ENCODE data around the gene OSBPL5.

The OSBPL5 gene

DNA sequence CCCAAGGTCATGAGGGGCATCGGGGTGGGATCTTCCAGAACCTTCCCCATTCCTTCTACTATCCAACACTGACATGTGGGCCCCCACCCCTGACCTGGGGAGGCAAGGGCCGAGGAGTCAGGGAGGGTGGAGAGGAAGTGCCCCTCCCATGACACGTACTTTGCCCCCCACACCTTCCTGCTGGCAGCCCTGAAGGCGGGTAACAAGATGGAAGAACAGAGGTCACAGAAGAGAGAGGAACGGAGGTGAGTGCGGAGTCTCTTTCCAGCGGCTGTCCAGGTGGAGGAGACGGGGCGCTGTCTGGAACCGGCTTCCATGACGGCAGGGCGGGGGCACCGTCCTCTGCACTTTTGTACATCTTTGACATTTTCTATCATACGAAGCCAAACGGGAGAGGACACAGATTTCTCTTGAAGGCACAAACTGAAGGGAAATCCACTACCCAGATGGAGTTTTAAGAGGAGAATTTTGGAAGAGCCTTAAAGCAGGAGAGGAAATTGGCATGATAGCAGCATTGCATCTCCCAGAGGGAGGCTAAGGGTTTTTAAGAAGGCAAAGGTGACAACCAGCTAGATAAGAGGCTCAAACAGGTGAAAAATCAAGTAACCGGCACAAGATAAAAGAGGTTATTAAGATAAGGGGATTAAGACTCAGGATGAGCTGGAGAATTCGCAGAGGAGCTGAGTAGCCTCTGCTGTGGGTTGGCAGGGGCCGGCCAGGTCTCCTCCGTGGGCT lies 16.7 kb downstream of the OSBPL5 start:
- no peak for DNase-seq (ENCODE audit: low read depth)

DNA sequence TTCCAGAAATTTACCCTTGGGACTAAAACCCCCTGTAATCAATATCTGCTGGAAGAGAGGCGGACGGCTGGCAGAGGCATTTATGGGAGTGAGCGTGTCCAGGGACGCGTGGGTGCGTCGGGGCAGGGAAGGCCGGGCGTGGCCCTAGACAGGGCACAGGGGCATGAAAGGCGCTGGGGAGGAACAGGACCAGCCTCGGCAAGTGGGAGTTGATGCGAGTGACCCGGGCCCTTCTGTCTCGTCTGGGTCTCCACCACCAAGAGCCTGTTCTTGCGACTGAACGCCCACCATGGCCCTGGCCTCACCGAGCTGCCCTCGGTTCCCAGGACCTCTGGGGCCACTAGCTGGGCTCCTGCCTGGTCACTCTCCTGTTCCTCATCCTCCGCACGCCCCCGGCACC lies 17.5 kb downstream of the OSBPL5 start:
- DNase-seq (ENCODE audit: low read depth) = no peak

DNA sequence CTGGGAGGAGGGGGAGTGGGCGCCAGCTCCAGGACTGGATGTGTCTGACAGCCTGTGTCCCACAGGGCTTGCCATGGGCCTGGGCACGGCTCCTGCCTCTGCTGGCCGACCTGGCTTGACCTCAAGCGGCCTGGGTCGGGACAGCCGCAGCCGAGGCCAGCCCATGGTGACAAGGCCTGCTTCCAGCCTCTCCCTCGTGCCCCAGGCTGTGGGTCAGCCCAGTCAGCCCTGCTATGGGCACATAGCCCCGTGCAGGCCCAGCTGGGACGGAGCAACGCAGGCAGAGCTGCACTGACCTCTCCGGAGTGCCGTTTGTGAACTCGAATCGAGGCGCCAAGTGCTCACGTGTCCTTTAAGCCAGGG lies 17.9 kb downstream of the OSBPL5 start:
- no peak for DNase-seq (ENCODE audit: low read depth)

DNA sequence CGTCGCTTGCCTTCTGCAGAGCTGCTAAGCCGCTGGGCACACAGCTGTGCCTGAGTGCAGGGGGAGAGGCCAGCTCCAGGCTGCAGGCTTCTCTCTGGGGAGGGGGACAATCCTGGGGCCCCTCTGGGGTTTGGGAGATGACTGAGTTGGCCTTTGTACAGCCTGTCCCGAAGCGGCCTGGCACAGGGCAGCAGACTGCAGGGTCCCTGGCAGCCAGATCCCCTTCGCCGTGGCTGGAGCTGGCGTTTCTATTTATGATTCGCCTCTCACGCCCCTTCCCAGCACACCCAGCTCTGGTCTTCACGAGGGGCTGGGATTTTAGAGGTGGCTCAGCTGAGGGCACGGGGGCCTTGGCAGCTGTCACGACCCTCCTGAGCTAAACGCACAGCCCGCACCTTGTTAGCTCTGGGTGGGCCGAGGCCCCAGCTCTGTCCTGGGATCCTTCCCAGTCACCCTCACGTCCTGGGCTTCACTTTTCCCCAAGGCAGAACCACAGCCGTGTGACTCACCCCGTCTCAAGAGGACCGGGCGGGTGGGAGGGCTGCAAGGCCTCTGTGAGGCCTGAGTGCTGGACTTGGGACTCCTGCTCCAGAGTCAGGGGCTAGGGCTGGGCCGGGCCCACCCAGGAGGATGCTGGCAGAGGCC lies 18.4 kb downstream of the OSBPL5 start:
- no peak for DNase-seq (ENCODE audit: low read depth)

DNA sequence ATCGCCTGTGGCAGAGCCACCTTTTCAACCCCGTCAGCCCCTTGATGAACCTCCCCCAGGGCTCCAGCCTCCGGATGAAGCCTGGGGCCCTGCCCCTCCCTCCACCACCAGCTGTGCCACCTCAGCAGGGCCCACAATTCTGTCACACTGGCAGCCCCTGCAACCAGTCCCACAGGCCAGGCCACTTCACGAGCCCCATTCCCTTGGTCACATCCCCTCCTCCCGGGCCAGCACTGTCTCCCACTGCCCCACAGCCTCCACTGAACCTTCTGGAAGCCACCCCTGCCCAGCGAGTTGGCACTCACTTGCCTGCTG lies 19.9 kb downstream of the OSBPL5 start:
- DNase-seq (ENCODE audit: low read depth) = no peak

DNA sequence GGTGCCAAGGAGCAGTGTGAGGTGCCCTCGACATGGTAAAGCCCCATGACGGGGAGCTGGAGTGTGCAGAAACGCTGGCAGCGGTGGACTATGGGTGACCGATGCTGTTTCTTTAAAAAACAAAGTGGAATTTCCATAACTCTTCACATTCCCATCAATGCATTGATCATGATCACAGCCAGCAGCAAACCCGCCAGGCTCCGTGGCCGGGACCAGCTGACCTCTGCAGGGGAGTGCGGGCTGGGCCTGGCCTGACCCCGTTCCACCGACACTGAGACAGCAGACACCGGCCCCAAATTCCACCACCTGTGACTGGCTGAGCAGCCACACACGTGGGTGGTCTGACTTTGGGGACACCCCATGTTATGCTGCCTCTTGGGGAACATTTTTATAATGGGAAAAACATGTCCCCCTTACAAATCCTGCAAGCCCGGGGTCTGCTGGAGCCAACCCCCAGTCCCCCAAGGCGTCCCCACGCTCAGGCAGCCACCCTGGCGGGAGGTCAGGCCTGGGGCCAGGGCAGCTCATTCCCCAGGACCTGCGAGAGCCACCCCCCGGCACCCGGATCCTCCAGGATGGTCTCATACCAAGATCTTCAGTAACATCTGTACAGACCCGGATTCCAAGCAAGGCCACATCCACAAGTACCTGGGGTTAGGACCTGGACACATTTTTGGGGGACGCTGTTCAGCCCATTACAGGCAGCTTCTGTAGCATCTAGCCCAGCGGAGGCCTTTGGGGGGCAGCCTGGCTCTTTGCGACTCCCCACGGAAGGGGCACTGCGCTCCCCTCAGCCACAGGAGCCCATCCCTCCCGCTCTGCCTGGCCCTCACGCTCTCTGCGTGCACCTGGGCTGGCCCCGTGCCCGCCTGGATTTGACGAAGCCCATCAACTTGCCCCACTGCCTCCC lies 20.6 kb downstream of the OSBPL5 start:
- DNase-seq (ENCODE audit: low read depth) = no peak

DNA sequence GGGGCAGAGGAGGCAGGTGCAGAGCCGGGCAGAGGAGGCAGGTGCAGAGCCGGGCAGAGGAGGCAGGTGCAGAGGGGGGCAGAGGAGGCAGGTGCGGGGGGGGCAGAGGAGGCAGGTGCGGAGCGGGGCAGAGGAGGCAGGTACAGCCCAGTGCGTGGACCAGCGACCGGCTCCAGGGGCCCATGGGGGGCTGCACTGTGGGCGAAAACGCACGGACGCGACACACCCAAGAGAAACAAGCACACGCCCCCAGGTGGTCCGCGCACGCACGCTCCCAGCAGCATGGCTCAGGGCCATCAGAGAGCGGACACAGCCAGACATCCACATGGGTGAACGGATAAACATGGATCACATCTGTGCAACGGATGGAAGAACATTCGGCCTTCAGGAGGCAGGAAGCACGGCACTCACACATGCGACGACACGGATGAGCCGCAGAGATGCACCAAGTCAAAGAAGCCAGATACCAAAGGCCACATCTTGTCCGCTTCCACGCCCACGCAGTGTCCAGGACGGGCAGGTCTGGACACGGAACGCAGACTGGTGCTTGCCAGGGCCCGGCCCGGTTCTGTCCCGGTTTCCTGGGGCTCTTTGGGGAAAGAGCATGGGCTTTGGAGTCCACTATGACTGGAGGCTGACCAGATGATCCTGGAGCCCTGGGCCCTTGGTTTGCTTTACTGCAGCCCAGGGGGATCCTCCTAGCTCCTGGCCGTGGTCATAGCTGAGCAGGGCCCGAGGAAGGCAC lies 21.8 kb downstream of the OSBPL5 start:
- no peak for DNase-seq (ENCODE audit: low read depth)

DNA sequence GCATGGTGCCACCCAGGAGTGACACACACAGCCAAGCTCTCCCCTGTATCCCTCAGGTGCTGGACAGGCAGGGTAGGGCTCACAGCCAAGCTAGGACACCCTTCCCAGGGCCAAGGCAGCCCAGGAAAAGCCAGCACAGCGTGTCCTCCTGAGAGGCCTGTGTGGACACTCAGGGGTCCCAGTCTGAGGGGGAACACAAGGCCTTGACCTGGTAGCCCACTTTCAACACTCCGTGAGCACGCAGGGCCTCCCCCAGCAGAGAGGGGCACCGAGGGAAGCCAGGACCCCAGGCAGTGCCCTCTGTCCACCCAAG lies 24.9 kb downstream of the OSBPL5 start:
- no peak for DNase-seq (ENCODE audit: low read depth)

DNA sequence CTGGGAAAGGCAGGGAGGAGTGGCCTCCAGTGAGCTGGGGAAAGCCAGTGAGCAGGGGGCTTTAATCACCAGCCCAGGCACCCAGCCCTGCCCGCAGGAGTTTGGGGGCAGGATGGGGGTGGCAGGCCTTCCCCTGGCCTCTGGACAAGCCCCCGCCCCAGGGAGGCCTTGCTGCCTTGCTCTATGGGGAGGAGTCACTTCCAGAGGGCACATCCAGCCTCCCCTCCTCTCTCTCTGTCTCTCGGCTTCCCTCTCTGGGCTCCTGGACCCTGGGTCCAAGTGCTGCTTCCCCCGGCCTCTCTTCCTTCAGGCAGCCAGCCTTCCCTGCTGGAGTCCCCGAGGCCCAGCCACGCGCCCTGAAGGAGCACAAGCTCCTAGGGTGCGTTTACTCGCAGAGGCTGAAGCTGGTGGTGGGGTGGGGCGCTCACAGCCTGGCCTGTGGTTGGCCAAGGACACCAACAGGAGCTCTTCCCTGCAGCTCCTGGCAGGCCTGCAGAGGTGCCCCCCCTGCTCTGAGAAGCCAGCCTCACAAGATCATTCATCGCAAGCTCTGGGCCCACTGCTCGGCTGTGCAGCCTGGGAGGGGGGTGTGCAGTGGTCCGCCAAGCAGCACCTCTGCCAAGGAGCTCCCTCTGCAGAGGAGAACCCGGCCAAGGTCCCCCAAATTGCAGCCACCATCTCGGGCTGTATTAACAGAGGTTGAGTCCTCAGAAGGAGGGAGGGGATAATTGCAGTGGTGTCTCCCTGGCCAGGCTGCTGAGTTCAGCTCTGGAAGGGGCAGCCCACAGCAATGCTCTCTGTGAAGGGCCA lies 25.4 kb downstream of the OSBPL5 start:
- DNase-seq (ENCODE audit: low read depth) = no peak

DNA sequence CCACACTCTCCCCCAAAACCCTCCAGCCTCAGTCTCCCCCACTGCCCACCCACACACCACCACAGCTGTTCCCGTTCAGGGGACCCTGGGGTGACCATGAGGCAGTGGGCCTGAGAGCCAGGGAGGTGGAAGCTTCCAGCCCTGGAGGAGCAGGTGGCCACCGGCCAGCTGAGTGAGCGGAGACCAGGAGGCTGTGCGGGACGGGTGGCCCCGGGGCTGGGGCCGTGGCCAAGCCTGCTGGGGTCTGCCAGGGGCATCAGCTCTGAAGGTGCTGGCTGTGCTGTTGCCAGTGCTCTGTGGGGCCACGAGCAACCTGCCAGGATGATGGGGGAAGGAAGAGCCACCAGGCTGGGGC lies 26.0 kb downstream of the OSBPL5 start:
- DNase-seq (ENCODE audit: low read depth) = no peak

DNA sequence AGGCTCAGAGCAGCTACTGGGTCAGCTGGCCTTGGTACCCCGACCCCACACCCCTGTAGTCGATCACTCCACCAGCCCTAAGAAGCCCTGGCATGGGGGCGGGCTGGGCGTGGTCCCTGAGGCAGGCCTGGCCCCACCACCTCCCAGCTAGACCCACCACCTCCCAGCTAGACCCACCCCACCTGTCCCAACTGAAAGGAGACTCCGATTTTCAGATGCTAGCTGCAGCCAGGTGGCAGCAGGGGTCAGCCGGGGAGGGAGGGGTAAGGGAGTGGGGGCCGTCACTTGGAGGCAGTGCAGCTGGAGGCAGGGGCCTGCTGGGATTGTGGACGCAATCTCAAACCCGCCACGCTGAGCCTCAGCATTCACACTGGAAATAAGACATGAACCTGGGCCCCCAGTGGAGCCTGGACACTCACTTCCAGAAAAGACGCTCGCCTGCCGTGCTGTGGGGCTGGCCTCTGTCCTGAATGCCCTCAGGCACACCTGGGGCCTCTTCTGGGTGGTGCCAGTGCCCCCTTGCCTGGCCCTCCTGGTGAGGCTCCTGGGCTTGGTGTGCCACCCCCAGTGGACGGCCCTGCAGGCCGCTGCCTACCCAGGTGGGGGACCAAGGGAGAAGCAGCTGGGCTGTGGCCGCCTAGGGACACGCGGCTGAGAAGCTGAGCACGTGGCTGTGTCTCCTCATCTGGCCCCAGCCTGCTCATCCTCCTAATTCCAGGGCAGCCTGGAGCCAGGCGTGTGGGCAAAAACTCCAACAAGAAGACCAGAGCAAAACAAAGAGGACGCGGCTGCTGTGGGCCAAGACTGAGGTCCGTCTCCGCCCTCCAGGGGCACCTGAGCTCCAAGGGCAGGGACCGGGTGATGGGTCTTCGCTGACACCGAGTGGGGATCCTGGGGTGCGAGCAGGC lies 26.7 kb downstream of the OSBPL5 start:
- DNase-seq (ENCODE audit: low read depth) = no peak

DNA sequence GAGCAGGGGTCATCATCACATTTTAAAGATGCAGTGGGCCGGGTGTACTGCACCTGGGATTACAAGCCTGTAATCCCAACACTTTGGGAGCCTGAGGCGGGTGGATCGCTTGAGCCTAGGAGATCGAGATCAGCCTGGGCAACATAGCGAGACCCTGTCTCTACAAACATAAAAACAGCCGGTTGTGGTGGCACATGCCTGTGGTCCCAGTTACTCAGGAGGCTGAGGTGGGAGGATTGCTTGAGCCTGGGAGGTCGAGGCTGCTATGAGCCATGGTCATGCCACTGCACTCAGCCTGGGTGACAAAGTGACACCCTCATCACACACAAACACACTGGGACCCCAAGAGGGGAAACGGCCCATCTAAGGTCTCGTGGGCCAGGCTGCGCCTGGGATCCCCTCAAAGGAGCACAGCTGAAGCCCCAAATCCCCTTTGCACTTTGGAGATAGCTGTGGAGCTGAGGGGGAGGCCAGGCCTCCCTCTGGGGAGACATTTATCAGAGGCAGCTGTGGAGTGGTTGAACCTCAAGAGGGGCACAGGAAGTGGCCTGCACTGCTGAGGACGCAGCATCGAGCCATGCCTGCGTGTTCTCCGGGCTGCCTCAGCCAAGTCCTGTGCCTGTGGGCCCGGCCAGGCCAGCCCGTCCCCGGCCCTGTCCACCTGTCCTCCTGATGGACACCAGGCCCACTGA lies 27.5 kb downstream of the OSBPL5 start:
- no peak for DNase-seq (ENCODE audit: low read depth)

DNA sequence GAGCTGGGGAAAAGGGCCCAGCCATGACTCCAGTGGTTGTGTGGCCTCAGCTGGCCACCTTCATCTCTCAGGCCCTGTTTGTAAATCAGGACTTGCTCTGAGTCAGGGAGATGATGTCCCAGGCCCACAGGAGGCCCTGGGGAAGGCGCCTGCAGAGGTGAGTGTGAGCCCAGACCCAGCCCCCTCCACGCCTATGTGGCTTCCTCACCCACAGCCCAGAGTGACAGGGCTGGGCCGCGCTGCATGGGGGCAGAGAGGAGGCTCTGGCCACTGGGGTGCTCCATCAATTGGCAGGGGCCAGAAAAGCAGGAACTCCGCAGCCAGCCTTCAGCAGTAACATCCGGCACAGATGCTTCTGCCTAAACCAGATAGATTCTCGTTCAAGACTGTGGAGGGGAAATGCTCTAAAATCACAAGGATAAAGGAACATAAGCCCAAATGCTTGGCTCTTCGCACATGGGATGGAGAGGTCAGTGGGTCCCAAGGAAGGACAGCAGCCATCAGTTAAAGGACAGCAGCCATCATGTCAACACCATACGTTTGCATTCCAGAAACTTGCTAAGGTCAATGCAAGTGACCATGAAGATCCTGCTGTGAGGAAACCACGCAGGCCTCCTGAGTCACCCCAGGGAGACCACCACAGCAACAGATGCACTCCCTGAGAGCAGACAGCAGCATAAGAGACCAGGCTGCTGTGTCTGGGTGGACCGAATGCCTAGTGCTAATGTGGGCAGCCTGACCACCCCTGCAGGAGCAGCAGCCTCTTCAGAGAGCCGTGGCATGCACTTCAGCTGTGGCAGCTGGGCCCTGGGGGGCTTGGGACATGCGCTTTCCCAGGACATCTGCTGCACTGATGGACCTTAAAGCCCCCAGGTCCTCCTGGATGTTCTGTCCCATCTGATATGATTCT lies 28.3 kb downstream of the OSBPL5 start:
- no peak for DNase-seq (ENCODE audit: low read depth)

DNA sequence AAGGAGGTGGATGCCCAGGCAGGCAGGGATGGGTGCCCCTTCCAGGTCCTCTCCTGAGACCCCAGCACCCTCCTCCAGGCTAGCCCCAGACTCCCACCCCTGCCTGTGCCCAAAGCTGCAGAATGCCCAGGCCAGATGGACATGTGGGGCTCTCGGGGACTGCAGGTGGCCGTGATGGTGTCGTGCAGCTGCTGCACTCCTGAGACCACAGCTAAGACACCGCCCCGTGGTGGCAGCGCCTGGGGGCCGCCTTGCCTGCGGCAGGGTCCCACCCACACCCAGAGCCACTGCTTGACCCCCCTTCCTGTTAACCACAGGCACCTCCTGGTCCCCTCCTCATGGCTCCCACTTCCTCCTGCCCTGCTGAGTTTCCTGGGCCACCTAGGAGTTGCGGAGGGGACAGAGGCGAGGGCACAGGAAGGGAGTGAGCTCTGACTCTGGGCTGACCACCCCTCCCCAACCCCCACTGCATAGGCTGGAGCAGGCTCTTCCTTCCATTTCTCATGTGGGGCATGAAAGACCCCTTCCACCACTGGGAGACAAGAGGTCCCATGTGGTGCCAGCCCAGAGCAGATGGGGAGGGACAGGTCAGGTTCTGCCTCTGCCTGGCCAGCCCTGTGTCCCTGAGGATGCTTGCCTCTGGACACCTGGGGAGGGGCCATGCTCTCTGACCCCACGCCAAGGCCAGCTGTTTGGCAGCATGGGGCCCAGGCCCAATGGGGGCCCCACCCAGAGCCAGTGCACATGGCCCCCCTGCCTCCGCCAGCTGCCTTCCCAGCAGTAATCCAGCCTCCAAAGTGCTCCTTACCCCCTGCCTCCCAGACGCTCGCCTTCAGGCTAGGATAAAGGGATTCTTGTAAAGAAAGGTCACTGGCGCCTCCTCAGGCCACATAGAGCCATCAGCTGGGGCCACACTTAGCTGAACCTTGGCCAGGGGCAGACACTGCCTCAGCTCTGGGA lies 29.3 kb downstream of the OSBPL5 start:
- no peak for DNase-seq (ENCODE audit: low read depth)

DNA sequence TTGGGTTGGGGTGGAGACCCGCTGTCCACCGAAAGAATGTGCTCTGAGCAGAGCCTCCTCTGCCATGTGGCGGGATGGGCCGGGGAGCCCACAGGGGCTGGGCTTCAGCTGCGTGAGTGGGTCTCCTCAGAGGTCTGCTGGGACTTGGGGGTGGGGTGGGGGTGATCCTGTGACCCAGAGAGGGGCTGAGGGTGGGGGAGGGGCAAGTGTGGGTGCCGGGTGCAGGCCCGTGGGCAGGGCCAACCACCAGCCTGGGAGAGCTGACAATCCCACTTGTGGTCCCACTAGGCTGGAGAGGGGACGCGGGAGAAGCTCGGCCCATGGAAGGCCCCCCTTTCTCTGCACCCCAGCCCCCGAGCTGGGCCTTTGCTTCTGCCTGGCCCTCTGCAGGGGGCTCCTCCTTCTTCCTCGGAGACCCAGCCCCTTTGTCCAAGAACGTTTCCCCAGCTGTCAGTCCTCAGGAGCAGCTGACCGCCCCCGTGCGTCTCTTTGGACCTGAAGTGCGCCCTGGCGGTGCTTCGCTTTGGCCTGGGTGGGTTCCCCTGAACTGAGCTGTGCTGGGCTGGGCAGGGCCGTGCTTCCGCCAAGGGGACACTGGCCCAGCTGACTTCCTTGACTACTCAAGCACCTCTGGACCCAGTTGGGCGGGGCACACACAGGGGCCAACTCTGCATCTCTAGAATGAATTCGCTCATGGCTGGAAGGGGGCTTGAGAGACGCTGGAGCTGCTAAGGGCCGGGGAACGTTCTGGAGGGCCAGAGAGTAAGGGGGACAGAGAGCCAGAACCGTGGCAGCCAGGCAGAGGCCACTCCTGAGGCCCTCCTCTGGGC lies 30.2 kb downstream of the OSBPL5 start:
- DNase-seq (ENCODE audit: low read depth) = no peak

DNA sequence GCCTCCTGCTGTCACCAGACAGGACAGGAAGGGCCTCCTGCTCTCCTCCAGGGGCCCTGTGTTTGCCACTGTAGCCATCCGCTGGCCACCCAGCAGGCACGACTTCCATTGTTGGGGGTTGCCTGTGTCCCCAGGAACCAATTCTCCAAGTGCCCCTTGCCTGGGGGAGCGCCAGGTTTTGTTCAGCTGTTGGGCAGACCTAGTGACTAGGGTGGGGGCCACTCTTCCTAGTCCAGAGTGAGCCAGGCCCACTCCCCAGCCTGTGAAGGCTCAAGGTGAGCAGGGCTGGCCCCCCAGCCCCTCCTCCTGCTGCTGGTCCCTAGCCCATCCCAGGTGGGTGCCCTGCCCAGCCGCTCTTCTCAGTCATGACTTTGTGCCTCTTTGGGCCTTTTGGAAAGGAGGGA lies 30.9 kb downstream of the OSBPL5 start:
- no peak for DNase-seq (ENCODE audit: low read depth)

Measured in stimulated activated CD8-positive, alpha-beta memory T cell treated with anti-CD3 and anti-CD28 coated beads, Interleukin-15, amount 100 ng/mL, for 24 hours (primary cell).